ENCODE results near the gene INO80.
A peak's percentile ranks its signal among the peaks of the same experiment; 100 is the strongest.
"Not testable (repeated sequence)": the region's sequence is repeated elsewhere in the genome, so short reads cannot be mapped to it uniquely, and the experiment has no call there.

INO80 gene

DNA sequence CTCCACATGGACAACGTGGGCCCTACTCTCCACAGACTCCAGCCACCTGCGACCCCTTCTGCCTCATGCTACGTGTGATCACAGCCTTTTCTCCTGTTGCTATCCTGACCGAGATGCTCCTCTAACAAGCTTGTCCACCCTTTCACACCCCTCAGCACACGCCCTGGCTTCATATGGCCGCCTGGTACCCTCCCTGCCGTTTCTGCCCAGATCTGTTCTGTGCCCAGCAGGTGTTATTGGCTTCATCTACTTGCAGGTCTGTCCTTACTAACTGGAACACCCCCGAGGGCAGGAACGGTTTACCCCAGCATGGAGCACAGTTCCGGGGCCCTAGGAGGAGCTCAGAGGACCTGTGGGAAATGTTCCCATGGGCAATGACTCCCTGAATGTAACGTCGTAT is 152.9 kb downstream of the INO80 start:
- DNase-seq (ENCODE audit: low read depth), result no peak

- not testable (repeated sequence) for DNase-seq (ENCODE audit: low read depth)
Measured at GRCh38 chr15:40962317-40962716, 153.8 kb downstream of the INO80 start.

GRCh38 chr15:40961740-40962139 is 154.3 kb downstream of the INO80 start:
- not testable (repeated sequence) for DNase-seq (ENCODE audit: low read depth)

- DNase-seq (ENCODE audit: low read depth), result no peak
Measured at GRCh38 chr15:40960925-40961324, 155.2 kb downstream of the INO80 start.

GRCh38 chr15:40960151-40960885 is 155.8 kb downstream of the INO80 start:
- DNase-seq (ENCODE audit: low read depth), result no peak

- no peak for DNase-seq (ENCODE audit: low read depth)
Measured at GRCh38 chr15:40959331-40960141, 156.5 kb downstream of the INO80 start.

DNA sequence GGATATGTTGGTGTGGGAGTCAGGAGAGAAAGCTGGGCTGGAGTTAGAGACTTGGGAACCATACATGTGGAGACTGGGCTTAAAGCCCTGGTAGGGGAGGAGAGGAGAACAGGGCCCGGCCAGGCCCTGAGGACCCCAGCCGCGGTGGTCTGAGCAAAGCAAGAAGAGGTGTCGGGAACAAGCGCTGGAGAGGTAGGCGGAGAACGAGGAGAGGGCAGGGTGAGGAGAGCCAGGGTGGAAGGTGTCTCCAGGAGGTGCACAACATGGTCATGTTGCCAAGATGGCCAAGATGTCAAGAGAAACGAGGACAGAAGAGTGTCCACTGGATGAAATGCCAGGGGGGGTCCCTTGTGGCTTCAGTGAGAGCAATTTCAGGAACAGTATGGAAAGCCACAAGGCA is 157.4 kb downstream of the INO80 start:
- no peak for DNase-seq (ENCODE audit: low read depth)

DNA sequence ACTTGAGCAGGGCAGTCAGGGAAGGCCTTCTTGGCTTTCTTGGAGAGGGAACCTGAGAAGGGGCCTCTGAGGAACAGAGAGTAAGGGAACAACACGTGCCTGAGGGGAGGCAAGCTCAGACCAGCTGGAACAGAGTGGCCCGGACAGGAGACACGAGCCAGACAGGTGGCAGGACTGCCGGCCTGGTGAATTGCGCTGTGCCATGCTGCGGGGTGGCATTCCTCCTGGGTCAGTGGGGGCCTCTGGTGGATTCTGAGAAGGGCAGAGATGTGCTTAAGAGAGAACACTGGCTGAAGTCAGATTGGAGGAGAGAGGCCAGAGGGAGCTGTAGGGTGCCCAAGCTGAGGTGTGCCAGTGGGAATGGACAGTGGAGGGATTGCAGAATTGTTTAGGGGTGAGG is 157.9 kb downstream of the INO80 start:
- DNase-seq (ENCODE audit: low read depth), result no peak

DNA sequence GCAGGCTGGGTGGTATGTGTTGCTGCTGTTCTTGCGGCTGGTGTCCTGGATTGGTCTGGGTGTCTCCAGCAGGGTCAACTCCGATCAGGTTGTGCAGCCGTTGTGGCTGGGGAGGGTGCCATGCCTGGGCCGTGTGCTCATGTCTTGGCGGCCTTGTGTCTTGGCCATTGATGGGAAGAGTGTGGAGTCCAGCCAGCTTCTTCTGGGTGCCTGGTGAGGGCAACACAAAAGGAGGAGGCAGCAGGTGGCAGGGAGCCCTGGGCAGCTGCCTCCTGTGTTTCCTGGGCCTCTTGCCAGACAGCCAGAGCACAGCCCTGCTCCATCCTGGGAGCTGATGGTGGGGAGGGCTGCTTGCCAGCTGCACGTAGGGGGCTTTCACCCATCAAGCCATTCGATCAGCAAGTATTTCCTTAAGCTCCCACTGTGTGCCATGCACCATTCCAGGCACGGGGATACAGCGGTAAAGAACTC is 158.5 kb downstream of the INO80 start:
- no peak for DNase-seq (ENCODE audit: low read depth)

DNA sequence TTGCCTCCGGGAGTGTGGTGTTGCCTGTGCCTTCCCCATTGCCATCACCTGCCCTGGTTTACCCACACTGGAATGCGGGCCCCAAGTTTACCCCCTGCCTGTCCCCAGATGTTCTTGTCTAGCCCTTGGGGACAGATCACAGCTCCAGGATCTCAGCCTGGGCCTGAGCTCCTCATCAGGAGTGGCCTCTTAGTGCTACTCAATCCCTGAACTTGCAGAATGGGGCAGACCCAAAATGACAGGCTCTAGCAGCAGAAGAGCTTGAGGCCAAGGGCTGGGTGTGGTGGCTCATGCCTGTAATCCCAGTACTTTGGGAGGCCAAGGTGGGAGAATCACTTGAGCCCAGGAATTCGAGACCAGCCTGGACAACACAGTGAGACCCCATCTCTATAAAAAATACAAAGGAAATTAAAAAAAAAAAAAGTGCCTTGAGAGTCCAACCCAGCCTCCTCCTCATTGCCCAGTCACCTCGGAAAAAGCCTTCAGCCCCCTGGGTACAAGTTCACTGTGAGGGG is 159.0 kb downstream of the INO80 start:
- DNase-seq (ENCODE audit: low read depth), result no peak

DNA sequence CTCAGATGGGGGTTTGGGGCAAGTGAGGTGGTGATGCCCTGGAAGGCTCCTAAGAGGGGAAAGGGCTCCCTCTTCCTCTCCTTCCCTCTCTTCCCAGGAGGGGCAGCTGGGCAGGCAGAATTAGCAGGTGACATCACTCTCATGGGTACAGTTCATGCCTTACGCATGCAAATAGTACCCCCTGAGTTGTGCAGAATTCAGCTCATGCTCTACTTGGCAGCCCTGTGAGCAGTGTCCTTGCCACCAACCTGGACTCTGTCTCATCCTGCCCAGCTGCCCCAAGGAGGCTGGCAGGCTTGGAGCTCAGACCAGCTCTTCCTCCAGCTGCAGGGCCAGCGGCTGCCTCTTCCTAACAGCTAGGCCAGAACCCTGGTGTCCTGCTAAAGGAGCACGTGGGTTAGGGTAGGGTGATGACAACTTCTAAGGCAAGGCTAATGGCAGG is 159.5 kb downstream of the INO80 start:
- DNase-seq (ENCODE audit: low read depth), result no peak

GRCh38 chr15:40955930-40956540 is 160.0 kb downstream of the INO80 start:
- no peak for DNase-seq (ENCODE audit: low read depth)

DNA sequence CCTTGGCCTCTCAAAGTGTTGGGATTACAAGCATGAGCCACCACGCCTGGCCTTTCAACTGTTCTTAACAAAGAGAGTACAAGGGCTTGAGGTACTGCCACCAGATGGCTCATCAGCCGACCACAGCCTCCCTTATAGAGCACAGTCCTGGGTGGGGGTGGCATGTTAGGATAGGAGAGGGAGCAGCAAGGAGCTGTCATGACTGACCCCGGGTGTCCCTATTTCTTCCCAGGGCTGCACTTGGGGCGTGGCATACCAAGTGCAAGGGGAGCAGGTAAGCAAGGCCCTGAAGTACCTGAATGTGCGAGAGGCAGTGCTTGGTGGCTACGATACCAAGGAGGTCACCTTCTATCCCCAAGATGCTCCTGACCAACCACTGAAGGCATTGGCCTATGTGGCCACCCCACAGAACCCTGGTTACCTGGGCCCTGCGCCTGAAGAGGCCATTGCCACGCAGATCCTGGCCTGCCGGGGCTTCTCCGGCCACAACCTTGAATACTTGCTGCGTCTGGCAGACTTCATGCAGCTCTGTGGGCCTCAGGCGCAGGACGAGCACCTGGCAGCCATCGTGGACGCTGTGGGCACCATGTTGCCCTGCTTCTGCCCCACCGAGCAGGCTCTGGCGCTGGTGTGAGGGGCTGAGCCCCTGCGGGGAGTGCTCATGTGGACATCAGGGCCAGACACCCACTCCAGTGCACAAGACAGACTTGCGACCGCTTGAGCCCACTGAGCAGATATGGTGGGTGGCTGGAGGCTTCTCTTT is 160.8 kb downstream of the INO80 start:
- no peak for DNase-seq (ENCODE audit: low read depth)

- DNase-seq (ENCODE audit: low read depth), result not testable (repeated sequence)
Measured at GRCh38 chr15:40954158-40954848, 161.8 kb downstream of the INO80 start.

DNA sequence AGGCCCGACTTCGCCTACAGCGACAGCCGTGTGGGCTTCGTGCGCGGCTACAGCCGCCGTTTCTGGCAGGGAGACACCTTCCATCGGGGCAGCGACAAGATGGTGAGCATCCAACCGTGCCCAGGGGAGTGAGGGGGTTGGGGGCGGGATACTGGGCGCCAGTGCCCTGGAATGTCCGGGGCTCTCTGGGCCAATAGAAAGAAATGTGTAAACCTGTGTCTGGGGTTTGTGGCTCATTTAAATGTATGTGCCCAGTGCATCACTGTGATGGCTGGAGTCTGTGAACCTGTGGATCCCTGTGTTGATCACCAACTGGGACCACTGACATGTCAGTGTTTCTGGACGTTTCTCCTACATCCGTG is 162.4 kb downstream of the INO80 start:
- DNase-seq (ENCODE audit: low read depth), result no peak

GRCh38 chr15:40952901-40953712 is 163.0 kb downstream of the INO80 start, which contains the start of gene CHAC1:
CHAC1 (plus strand) TSS chr15:40953471; CDS start chr15:40953584, 113 bp downstream.
- DNase-seq (ENCODE audit: low read depth), result peak; percentile 85

- no peak for DNase-seq (ENCODE audit: low read depth)
Measured at GRCh38 chr15:40952301-40952900, 163.7 kb downstream of the INO80 start.

- no peak for DNase-seq (ENCODE audit: low read depth)
Measured at GRCh38 chr15:40951764-40952163, 164.3 kb downstream of the INO80 start.

DNA sequence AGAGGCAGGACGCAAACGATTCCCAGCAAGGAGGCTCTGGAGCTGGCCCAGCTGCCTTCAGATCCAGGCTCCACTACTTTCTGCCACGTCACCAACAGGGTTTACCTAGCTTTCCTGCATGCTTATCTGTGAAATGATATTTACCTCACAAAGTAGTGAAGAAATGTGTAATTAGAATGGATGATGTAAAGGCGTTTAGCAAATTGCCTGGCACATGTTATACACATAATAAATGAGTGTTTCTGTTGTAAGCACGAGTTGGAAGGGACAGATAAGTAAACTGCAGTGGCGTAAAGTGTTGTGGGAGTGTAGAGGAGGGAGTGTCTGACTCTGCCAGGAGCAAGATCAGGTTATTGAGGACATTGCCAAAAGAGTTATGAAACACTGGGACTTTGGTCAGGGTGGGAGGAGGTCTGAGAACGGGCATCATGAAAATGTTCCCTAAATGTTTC is 166.3 kb downstream of the INO80 start:
- no peak for DNase-seq (ENCODE audit: low read depth)
